Right lobe of liver (tissue), 4 donors: ENCODE measurements around the gene TRAF6.

ENCODE experiments used
- POLR2A ChIP-seq: fragments of 450-650 bp; IDR thresholded peaks from one replicate; pipeline ENCODE4 v1.6.1; 2017; ENCODE audit warnings: antibody characterized with exemption, mild to moderate bottlenecking
- TF ChIP-seq, protein P1 (sequence below), 4 donors: fragments of 200-600 bp in 3 of 4; fragments of 450-650 bp in 1 of 4; IDR thresholded peaks; one replicate each; pipeline versions ENCODE4 v1.5.1 to v1.8.0; 2016 to 2022; ENCODE audit warnings: antibody characterized with exemption in 4 of 4, mild to moderate bottlenecking in 2 of 4
- donor health status: DM: no; HTN: no; CAD: no.
- donor health status: DM: no; HTN: no; CAD: no.
- donor health status: DM: no; HTN: yes; CAD: no.

DNA sequence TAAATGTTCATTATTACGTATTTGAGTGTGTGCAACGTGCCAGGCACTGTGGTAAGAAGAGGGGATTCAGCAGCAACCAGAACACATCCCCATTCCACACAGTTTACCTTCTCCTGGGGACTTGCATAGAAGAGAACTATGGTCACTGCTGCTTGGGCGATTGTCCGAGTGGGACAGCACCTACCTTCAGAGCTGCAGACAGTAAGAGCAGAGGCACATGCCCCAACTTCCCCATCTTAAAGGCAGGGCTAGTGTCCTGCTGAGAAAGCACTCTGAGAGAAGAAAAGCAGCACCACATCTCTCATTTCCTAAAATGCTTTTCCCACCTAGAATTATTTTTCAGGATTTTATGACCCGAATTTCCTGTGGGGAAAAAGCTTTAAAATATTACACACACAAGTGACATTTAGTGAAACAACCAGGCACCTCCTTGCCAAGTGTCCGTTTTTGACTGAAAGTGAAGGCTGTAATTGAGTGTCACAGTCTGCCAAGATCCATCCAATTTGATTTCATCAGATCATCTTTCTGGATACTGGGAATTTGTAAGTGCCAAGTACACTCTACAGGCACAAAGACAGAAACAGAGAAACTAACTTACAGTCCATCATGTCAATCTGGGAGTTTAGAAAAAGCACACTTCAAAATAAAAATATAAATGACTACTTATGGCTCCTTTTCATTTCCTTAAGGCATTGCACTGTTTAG is 24.6 kb downstream of the TRAF6 start:
- TF ChIP-seq, protein P1, sequence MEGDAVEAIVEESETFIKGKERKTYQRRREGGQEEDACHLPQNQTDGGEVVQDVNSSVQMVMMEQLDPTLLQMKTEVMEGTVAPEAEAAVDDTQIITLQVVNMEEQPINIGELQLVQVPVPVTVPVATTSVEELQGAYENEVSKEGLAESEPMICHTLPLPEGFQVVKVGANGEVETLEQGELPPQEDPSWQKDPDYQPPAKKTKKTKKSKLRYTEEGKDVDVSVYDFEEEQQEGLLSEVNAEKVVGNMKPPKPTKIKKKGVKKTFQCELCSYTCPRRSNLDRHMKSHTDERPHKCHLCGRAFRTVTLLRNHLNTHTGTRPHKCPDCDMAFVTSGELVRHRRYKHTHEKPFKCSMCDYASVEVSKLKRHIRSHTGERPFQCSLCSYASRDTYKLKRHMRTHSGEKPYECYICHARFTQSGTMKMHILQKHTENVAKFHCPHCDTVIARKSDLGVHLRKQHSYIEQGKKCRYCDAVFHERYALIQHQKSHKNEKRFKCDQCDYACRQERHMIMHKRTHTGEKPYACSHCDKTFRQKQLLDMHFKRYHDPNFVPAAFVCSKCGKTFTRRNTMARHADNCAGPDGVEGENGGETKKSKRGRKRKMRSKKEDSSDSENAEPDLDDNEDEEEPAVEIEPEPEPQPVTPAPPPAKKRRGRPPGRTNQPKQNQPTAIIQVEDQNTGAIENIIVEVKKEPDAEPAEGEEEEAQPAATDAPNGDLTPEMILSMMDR (IDR thresholded peaks at IDR 0.05), result no peak
- no peak for TF ChIP-seq POLR2A
